Measurements from ENCODE around the gene CDRT4.
"Not testable (repeated sequence)": the region's sequence is repeated elsewhere in the genome, so short reads cannot be mapped to it uniquely, and the experiment has no call there.

CDRT4 gene

DNA sequence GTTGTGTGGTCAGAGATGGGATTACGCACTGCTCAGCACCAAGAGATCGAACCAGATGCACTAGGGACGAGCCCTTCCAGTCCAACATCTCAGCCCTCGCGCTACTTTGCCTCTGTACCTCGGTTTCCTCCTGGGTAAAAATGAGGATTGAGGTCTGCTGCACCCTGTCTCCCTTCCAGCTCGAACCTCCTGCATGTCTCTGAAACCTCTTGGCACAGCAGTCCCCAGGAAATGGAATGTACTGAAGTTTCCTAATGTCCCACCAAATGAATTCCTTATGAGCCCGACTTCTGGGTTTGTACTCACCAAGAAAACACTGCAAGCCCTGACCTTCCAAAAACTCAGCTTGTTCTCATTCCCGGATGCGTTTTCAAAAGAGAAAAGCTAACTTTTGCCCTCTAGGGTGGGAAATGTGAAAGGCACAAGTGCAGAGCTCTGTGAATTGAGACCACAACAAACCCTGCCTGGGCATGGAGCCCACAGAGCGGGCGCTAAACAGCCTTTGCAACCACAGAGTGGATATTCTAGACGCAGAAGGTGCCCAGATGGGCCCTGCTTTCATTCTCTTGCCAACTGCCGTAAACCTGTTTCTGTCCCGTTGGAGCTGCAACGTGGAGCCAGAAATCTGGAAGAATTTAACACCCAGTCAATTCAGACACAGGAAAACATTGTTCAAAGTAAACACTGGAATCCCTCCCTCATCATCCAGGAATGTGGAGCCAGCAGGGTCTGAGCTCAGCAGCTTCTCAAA, 10.3 kb downstream of the CDRT4 start:
- peak; percentile 89 for DNase-seq (ENCODE audit: low spot score)

DNA sequence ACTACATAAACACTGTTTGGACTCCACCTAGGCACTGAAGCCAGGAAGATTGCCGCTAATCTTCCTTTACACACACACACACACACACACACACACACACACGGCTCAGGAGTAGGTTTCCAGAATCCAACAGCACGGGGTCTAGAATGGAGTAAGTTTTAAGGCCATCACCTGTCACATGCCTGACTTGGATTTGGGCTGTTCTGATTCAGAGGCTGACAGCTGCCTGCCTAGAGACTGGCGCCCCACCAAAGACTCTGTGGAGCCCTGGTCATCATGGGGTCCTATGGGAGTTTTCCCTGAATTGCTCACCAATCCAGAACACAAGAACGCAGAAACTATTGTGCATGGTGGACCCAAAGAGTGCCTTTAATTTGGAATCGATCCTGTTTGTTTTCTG, 10.9 kb downstream of the CDRT4 start:
- DNase-seq (ENCODE audit: low spot score) = no peak

DNA sequence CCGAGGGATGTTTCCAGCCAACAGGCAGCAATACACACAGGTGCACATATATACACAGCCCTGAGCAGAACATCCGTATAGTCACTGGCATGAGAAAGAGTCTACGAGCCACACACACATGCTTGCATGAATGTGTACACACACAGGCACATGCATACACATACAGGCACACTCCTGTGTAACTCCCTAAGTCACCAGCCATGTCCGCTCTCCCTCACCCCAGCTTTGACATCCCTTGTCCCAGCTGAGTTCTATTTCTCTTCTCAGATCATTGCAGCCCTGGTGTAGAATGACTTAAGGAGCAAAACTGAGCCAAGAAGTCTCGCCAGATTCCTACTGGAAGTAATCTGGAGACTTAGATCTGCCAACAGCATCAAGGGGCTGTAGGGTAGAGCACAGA, 13.1 kb downstream of the CDRT4 start:
- DNase-seq (ENCODE audit: low spot score) = no peak

DNA sequence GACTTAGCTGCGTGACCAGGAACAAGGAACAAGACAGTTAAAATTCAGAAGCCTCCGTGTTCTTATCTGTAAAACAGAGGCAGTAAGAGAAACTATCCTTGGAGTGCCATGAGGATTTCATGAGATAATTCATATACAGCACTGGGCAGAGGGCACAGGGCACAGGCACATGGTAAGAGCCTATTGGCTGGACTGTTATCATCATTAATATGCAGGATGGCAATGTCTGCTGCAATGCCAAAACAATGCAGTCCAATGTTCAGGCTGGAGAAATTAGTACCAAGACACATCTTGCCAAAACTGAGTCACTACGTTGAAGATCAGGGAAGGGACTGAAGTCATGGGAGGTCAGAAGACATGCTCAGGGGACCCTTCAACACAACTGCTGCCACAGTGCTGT, 13.6 kb downstream of the CDRT4 start:
- no peak for DNase-seq (ENCODE audit: low spot score)

DNA sequence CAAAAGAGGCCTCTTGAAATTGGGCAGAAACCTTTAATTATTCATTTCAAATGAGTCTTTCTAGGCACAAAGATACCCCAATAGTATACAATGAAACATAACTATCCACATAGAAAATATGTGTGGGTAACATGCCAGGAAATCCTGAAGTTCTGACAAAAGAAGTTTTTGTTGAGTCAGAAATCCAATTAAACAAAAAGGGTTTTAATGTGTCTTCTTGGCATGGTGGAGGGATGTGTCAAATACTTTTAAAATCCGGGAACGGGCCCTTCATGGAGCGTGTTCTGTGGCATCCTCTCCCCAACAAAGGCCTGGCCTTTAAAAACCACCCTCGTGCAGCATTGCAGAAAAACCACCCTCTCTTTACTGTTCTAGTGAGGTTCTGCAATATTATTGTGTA, 14.2 kb downstream of the CDRT4 start:
- DNase-seq (ENCODE audit: low spot score) = no peak

DNA sequence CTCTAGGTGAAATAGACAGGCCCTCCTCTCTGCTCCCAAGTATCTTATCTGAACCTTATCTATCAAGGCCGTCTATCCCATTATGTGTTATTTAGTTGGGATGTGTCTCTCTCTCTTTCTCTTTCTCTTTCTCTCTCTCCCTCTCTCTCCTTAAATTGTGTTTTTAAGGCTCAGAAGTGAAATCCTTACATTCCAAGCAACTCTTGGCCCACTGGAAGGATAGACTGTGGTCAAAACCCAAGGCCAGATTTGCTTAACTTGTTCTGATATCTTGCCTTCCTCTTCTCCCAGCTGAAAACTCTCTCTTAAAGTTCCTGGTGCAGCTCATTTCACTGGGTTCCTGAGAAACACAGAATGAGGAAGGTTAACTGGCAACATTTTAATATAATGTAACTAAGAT, 14.7 kb downstream of the CDRT4 start:
- DNase-seq (ENCODE audit: low spot score) = no peak

GRCh38 chr17:15451680-15452079, 15.7 kb downstream of the CDRT4 start:
- DNase-seq (ENCODE audit: low spot score) = no peak

DNA sequence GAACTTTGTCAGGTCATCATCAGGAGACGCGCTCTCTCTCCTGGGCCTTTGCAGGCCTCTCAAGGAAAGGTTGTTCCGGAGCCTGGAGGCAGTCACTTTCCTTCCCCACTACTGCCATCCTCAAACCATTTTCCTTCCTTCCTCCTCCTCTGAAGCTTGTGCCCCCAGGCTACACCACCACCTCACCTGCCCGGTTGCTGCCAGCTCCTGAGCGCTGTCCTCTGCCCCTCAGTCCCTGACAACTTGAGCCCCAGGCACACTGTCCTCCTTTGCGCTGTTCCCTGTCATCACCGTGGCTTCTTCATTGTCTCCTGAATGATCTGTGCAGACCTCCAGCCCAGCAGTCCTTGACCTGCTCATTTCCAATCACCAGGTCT, 18.9 kb downstream of the CDRT4 start:
- DNase-seq (ENCODE audit: low spot score) = no peak

DNA sequence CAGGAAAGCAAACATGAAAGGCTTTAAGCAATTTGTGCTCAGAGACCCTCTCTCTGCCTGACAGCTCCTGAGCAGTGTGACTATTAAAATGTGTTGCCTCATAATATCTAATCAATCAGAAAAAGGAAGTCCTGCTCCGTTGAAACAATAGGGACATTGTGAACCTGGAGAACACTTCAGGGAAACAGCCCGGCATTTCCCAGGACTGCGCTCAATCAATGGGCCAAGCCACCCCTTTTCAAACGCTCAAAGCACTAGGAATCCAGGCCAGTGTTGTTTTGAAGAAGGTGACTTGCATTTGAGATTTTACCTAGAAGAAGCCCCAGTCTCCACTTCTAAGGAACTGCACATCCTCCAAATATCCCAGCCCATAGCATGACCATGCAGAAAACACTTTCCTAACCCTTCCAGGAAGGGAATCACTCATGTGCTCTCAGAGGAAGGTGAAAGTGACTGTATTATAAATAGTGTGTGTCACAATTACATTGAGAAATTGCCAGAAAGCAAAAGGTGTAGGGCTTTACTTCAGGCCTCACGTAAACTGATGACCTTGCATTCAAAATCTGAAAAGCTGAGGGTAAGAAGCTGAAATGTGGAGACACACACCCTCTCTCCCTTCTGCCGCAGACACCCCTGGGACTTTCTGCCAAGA, 19.4 kb downstream of the CDRT4 start:
- DNase-seq (ENCODE audit: low spot score) = no peak

- DNase-seq (ENCODE audit: low spot score) = no peak
Measured at GRCh38 chr17:15446036-15446435, 21.4 kb downstream of the CDRT4 start.

GRCh38 chr17:15444805-15445204, 22.6 kb downstream of the CDRT4 start:
- DNase-seq (ENCODE audit: low spot score) = no peak

GRCh38 chr17:15442311-15443180, 24.9 kb downstream of the CDRT4 start:
- no peak for DNase-seq (ENCODE audit: low spot score)

GRCh38 chr17:15441315-15441714, 26.1 kb downstream of the CDRT4 start:
- DNase-seq (ENCODE audit: low spot score) = no peak

DNA sequence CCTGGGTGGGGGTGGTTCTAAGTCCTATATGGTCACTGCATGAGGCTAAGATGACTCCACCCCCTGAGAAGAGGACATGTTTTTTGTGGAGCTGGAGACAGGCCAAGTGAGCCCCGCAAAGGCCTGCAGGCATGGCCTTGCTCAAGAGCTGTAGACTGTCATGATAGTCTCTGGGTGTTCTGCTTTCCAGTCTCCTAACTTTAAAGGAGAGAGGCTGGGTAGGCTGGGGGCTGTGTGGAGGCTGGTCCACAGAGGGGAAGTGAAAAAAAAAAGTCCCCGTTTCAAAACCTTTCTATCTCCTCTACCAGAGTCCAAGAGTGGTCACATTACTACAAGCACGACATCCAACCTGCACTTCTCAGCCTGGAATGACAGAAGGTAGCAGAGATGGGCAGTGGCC, 27.1 kb downstream of the CDRT4 start:
- DNase-seq (ENCODE audit: low spot score) = no peak

DNA sequence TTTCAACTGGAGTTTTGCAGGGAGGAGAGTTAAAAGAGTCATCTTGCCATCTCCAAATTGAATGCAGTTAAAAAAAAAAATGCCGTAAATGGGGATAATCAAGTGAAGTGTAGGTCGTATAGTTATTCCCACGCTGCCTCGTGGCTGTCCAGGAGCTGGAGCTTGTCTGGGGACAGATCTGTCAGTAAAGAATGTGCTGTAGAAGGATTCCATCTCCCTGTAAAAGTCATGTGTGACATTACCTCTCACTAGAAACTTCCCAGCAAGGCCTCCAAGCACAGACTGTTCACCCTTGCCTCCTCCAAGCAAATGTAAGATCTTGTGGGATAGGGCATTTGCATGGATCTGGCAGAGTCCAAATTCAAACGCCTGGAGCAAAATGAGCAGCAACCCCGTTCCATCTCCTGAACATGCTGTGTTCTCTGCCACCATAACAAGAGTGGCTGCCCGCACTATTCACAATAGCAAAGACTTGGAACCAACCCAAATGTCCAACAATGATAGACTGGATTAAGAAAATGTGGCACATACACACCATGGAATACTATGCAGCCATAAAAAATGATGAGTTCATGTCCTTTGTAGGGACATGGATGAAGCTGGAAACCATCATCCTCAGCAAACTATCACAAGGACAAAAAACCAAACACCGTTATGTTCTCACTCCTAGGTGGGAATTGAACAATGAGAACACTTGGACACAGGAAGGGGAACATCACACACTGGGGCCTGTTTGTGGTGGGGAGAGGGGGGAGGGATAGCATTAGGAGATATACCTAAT, 28.0 kb downstream of the CDRT4 start:
- not testable (repeated sequence) for DNase-seq (ENCODE audit: low spot score)

DNA sequence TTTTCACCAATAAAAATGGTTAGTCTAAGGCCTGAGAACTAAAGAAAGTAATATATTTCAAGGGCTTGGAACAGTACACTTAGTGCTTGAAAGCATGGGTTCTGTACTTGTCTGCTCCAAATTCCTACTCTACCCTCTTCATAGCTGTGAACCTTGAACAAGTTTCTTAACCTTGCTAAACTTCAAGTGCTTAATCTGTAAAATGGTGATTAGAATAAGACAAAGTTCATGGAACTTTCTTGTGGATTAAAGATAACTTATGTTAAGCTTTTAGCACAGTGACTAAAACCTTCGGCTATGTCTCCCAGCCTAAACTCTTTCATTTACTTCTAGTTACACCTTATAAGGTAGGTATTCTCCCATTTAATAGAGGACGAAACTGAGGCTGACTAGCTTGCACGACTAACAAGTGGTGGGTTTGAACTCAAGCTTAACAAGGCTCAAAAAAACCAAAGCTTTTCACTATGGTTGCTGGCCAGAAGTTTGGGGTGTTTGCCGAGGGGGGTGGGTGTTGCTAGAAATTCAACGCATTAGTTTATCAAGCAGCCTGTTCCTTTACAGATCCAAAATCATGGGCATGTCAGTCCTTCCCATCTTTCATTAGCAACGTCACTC, 28.8 kb downstream of the CDRT4 start:
- DNase-seq (ENCODE audit: low spot score) = no peak

- DNase-seq (ENCODE audit: low spot score) = no peak
Measured at GRCh38 chr17:15437303-15437635, 30.2 kb downstream of the CDRT4 start.

GRCh38 chr17:15436473-15437302, 30.7 kb downstream of the CDRT4 start:
- DNase-seq (ENCODE audit: low spot score) = peak; percentile 13

GRCh38 chr17:15434956-15435355, 32.5 kb downstream of the CDRT4 start:
- DNase-seq (ENCODE audit: low spot score) = no peak

- peak; percentile 72 for DNase-seq (ENCODE audit: low spot score)
Measured at GRCh38 chr17:15432807-15433611, 34.4 kb downstream of the CDRT4 start.

All from cerebellar cortex (tissue), 1 donor.